Endothelial cell of umbilical vein (primary cell): ENCODE results near the gene FOS.

Experiments
- FOS ChIP-seq: IDR thresholded peaks from 2 replicates; pipeline ENCODE4 v1.6.1; 2011; ENCODE audit warnings: mild to moderate bottlenecking, low read length, moderate library complexity, borderline replicate concordance; ENCODE audit not compliant: insufficient read depth
- MYC ChIP-seq: IDR thresholded peaks from one replicate; pipeline ENCODE4 v1.6.1; 2011; ENCODE audit warnings: mild to moderate bottlenecking, low read depth, low read length
- POLR2A ChIP-seq: IDR thresholded peaks from 2 replicates; pipeline ENCODE4 v1.6.1; 2012; ENCODE audit warnings: low read depth, mild to moderate bottlenecking, control low read depth, low read length
- POLR2AphosphoS5 ChIP-seq: IDR thresholded peaks from 2 replicates; pipeline ENCODE4 v1.6.1; 2012; ENCODE audit warnings: low read depth, mild to moderate bottlenecking, control low read depth, low read length, moderate library complexity; ENCODE audit not compliant: insufficient read depth
- TF ChIP-seq, protein P1 (sequence below), 2 donors: IDR thresholded peaks; 1 replicate in 1 of 2; 2 replicates in 1 of 2; pipeline ENCODE4 v1.5.1; 2011; ENCODE audit warnings: low read length in 2 of 2, mild to moderate bottlenecking in 2 of 2, moderate library complexity in 2 of 2, control low read depth in 1 of 2, inconsistent platforms in 1 of 2, low read depth in 1 of 2; ENCODE audit not compliant: insufficient read depth in 1 of 2; ENCODE audit errors: extremely low read depth in 1 of 2

- TF ChIP-seq, protein P1, sequence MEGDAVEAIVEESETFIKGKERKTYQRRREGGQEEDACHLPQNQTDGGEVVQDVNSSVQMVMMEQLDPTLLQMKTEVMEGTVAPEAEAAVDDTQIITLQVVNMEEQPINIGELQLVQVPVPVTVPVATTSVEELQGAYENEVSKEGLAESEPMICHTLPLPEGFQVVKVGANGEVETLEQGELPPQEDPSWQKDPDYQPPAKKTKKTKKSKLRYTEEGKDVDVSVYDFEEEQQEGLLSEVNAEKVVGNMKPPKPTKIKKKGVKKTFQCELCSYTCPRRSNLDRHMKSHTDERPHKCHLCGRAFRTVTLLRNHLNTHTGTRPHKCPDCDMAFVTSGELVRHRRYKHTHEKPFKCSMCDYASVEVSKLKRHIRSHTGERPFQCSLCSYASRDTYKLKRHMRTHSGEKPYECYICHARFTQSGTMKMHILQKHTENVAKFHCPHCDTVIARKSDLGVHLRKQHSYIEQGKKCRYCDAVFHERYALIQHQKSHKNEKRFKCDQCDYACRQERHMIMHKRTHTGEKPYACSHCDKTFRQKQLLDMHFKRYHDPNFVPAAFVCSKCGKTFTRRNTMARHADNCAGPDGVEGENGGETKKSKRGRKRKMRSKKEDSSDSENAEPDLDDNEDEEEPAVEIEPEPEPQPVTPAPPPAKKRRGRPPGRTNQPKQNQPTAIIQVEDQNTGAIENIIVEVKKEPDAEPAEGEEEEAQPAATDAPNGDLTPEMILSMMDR (IDR thresholded peaks at IDR 0.05; ENCODE audit: extremely low read depth in 1 of 2, insufficient read depth in 1 of 2, low read depth in 1 of 2, low read length in 2 of 2): no peak
- no peak for TF ChIP-seq POLR2A
- no peak for TF ChIP-seq POLR2AphosphoS5
- no peak for TF ChIP-seq FOS
- no peak for TF ChIP-seq MYC
These were observed 18.4 kb upstream of the FOS start for GRCh38 chr14:75260025-75260763.
